COLO668 (cell line): Measurements from ENCODE around the gene MYO5C.
"Not testable (repeated sequence)": the region's sequence is repeated elsewhere in the genome, so short reads cannot be mapped to it uniquely, and the experiment has no call there.

Source experiments
- DNase-seq: peaks from one replicate; lab custom pipeline; 2025; ENCODE audit not compliant: unreplicated experiment; lab: John Stamatoyannopoulos, UW

MYO5C gene

DNA sequence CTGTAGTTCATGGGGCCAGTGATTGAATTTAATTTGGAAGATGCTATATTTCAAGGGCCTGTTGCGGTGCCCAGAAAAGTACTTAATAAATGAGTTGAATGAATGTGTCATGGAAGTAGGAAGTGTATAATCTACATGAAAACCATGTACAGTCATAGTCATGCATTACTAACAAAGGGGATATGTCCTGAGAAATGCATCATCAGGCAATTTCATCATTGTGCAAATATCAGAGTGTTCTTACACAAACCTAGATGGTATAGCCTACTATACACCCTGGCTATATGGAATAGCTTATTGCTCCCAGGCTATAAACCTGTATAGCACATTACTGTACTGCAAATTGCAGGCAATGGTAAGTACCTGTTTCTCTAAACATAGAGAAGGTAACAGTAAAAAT is 10.7 kb upstream of the MYO5C start:
- DNase-seq: no peak

DNA sequence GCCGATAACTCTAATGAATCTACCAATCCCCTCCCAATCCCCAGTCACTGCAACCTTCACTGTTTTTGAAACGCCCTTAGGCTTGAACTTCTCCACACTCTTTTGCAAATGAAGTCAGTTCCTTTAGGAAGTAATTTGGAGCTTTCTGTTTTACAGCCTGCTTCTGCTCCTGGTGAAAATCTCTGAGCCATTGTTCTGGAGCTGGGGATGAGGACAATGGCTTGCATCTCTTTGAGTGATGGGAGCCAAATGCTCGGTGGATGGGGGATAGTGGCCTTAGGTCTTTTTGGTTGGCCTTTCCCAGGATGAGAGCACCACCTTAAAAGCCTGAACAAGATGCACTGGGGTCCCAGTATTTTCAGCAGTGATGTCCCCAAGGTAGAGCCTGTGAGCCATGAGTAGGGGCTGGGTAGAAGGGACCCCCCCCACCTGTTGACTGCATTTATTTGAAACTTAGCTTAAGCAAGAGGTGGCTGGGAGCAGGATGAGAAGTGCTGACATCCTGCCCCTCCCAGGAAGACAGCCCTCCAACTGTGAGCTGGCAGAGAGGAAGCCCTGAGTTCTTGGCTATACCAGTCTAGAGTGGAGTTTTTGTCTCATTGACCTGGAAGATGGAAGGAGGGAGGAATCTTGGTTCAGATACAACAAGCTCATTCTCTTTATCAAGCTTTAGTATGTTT is 7.6 kb upstream of the MYO5C start:
- no peak for DNase-seq

DNA sequence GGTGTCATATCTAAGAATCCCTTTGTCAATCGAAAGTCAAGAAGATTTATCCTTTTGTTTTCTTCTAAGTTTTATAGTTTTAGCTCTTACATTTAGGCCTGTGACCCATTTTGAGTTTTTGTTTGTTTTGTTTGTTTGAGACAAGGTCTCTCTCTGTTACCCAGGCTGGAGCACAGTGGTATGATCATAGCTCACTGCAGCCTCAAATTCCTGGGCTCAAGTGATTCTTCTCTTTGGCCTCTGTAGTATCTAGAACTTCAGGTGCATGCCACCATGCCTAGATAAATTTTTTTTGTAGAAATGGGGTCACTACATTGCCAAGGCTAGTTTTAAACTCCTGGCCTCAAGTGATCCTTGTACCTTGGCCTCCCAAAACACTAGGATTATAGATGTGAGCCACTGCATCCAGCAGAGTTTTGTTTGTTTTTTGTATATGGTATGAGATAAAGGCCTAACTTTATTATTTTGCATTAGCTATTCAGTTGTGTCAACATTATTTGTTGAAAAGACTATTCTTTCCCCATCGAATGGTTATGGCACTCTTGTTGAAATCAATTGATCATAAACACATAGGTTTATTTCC is 5.8 kb upstream of the MYO5C start:
- DNase-seq: no peak

- DNase-seq: peak; percentile 40
Measured at GRCh38 chr15:52294881-52295420, 653 bp downstream of the MYO5C start.

- DNase-seq: no peak
Measured at GRCh38 chr15:52292780-52293392, 2.7 kb downstream of the MYO5C start.

DNA sequence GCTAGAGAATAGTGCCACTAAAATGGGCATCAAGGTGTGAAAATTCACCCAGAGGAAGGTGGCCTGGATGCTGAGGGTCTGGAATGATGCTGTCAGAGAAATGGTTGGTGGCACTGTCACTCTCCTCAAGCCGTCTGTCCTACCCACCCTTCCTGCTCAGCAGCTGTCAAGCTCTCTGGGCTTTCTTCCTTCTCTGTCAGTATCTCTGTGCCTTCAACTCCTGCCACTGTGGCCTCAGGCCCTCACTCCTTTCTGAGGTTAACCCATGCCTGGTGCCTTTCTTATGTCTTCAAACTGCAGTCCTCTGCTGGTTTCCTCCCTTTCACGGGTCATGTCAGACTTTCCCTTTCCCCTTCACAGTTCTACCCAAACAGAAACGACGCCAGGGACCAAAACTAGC is 4.4 kb downstream of the MYO5C start:
- no peak for DNase-seq

DNA sequence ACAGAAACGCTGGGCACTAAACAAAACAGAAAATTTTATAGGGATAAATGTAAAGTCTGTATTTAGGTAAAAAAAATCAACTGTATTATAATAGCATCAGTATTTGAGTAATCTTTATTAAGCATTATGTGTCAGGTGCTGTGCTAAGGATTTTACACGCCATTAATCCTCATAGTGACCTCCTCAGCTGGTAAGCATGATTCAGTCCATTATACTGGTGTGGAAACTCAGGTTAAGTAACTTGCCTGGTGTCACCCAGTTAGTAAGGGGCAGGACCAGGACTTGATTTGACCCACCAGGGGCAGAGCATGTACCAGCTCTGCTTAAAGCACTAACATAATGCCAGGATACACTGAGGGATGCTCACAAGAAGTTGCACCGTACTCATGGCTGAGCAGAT is 4.8 kb downstream of the MYO5C start:
- no peak for DNase-seq

GRCh38 chr15:52290329-52290728 is 5.3 kb downstream of the MYO5C start:
- no peak for DNase-seq

DNA sequence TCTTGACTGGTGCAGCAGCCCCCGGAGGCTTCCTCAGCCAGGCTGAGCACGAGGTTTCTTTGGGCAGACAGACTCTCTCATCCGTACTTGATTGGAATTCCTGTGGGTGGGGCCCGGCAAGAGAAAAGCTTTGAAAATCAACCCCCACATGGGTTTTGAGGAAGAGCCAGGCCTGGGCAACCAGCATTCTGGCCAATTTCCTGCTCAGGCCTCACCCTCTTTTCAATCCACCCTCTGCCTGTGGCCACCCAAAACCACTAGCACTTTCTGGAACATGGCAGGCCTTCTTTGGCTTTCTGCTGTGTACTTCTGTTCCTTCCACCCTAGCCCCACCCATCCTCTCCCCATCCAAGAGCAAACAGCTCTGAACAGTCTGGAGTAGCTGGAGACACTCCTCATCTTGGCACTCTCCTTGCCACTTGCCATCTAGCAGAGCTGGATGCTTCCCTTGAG is 5.9 kb downstream of the MYO5C start:
- DNase-seq: no peak

- DNase-seq: no peak
Measured at GRCh38 chr15:52288986-52289385, 6.6 kb downstream of the MYO5C start.

DNA sequence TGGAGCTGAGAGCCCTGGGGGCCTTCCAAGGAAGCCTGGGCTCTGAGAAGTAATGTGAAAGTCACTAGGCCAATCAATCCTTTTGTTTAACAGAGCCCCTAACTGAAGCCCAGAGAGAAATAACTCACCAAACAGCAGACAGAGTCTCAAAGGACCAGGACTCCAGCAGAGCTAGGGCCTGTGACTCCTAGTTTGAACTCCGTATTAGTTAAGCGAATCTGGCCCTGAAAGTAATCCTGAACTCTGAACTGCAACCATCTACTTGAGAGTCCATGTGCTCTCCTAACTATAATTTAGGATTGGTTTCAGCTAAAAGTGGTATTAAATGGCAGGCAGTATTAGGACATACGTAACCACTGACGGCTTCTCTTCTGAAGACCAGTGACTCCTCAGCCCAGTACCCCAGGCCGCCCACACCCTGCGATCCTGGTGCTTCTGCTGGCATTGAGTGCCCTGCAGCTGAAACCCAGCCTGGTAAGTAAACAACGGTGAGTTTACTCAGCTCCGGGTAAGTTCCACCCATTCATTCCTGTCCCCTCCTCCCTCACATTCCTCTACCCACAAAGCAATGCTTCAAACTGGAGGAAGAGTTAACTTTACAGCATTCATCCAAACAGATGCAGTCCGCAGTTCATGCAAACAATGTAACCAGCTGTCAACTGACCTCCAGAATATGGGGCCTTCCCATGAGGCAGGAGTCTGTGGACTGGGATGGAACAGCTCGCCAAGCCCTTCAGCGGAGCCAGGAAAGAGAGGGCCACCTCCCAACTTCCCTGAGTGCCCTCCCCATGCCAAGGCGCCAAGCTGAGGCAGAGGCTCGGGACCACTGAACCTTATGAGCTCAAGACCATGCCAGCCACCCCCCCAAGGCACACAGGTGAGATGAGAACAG is 7.3 kb downstream of the MYO5C start:
- DNase-seq: peak; percentile 81

GRCh38 chr15:52287114-52287513 is 8.5 kb downstream of the MYO5C start:
- DNase-seq: no peak

- DNase-seq: not testable (repeated sequence)
Measured at GRCh38 chr15:52285941-52286340, 9.7 kb downstream of the MYO5C start.

DNA sequence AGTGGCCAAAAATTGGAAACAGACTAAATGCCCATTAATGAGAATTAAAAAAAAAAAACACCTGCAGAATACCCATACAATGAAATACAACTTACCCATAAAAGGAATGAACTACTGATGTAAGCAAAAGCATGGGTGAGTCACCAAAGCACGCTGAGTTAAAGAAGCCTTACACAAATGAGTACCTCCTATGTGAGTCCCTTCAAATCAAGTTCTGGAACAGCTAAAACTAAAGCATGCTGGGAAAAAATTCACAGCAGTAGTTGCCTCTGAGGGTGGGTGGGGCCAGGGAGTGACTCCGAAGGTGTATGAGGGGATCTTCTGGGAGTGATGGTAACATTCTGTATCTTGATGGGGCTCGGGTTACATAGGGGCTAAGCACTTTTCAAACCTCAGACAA is 11.4 kb downstream of the MYO5C start:
- no peak for DNase-seq

DNA sequence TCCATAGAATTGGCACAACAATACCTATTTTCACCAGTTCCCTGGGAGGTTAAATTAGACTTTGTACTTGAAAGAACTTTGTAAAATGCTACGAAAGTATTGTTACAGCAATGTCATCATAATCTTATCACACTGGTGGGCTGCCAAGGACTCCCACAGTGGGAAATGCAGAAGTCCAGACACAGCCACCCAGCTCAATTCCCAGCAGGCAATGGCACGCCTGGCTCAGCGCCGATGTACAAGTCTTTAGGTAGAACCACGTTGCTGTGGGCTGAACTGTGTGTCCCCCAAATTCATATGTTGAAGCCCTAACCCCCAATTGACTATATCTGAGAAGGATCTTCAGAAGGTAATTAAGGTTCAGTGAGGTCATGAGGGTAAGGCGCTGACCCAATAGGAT is 12.3 kb downstream of the MYO5C start:
- DNase-seq: no peak

DNA sequence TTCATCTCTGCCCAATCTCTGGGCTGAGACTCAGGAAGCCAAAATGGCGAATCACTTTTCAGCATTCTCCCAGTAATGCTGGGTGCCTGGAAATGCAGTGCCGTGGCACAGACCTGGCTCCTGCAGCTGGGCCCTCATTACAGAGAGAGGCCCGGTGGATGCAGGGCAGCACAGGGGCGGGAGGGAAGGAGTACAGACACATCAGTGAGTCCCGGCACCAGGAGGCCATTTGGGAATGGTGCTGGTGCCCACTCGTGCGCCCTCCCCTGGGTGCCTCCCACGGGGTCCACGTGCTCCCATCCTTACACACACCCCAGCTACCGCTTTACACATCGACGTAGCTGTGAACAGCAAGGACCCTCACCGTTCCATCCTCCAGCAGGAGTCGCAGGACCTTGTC is 13.2 kb downstream of the MYO5C start:
- no peak for DNase-seq

GRCh38 chr15:52281085-52282035 is 14.2 kb downstream of the MYO5C start:
- no peak for DNase-seq

DNA sequence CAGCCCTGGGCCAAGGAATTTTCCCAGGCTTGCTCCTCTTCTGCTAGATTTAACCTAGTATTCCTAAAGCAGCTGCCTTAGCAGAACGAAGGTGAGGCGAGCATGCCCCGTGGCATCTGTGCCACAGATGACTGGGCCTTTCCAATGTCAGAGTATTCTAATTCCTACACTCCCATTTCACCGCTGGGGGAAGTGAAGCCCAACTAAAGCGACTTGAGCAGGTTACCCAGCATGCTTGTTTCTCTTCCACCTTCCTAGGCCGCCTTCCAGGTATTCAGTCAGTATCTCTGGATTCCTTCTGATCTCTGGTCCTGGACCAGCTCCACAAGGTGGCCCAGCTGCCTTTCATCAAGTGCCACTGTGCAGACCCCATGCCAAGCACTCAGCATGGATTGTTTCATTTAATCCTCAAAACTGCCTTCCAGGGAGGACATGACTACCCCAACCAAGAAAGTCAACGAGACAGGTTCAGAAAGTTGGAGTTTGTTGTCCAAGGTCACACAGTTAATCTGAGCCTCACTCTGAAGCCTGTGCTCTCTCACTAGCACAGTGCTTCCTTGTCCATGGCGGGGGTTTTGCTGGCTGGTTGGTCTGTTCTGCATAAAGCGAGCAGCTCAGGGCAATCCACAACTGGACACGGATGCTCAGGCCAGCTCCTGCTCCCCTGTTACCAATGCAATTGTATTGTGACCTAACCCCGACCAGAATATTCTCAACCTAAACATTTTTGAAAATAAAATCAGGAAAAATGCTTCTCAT is 15.1 kb downstream of the MYO5C start:
- DNase-seq: no peak

DNA sequence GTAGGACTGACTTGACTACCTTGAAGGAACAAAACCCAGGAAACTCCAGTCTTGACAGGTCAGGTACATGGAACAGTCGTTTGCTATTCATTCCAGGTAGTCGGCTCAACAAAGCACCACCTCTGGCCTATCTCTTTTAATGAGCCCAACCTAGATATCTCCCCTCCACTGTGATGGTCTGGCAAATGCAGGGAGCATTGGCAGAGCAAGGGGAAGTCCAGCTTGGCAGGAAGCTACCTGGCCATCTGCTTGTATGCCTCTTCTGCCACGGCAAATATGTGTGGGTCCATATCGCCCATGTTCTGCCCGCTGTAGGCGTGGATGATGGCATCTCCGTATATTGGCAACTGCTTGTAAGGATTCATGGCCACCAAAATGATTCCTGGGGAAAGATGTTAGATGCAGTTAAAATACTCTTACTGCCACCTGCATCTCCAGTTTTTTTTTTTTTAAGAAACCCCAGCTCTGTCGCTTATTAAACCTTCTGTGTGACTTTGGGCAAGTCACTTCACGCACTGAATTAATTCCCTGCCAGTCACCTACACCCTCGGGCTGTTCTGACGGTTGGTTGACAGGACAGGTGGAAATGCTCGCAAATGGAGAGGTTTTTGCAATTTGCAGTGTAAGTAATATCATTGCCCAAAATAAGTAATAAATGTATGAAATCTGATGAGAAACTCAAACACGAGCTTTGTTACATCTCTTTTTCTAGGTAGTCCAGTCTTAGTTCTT is 16.8 kb downstream of the MYO5C start:
- DNase-seq: no peak
